ENCODE data around the gene MYO1A. TPM values are rescaled to one million over a fixed set of nuclear protein-coding genes. Genes with fewer than 3 reads are reported as not detected.
"Not testable (repeated sequence)": the region's sequence is repeated elsewhere in the genome, so short reads cannot be mapped to it uniquely, and the experiment has no call there.

The MYO1A gene
- polyA plus RNA-seq, 3 donors: 0.10 to 0.25 (median 0.11) TPM

- DNase-seq (ENCODE audit: low read depth in 3 of 3, low spot score in 2 of 3): no peak
Observed at GRCh38 chr12:57048423-57049118, 1.4 kb downstream of the MYO1A start.

GRCh38 chr12:57047981-57048380 is 1.9 kb downstream of the MYO1A start:
- no peak for DNase-seq (ENCODE audit: low read depth in 3 of 3, low spot score in 2 of 3)

DNA sequence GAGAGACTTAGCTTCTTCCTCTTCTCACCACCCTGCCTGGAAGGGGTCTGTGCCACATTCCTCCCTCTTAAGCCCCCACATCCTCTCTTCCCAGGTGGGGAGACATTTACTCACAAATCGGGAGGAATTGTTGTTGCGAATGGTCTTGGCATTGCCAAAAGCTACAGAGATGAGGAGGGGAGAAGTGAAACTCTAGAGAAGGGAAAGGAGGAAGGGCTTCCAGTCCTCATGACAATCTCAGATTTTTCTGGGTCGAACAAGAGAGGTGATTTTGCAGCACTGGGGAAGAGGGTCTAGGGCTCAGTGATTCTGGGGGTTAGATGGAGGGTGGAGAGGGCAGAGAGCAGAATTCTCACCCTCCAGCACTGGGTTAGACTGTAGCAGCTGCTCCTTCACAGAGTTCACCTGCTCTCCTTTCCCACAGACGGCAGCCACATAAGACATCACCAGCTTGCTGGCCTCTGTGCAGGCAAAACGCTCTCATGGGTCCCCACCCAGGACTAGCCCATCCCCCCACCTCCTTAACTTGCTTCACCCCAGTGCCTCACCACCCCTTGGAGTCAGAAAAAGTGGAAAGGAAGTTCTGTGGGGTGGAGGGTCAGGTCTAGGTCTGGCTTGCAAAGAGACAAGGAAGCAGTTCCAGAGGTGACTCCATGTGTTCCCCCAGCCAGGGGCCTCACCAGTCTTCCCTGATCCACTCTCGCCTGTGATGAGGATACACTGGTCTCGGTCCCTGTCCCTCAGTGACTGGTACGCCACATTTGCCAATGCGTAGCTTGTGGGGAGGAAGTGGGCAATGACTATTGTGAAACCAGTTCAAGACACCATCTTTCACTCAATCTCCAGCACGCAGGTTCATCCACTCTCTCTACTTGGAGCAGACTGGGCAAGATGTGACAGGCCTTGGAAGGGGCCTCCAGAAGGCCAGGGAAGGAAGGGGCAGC is 2.7 kb downstream of the MYO1A start:
- no peak for DNase-seq (ENCODE audit: low read depth in 3 of 3, low spot score in 2 of 3)

- DNase-seq (ENCODE audit: low read depth in 3 of 3, low spot score in 2 of 3): no peak
Observed at GRCh38 chr12:57046086-57046791, 3.7 kb downstream of the MYO1A start.

DNA sequence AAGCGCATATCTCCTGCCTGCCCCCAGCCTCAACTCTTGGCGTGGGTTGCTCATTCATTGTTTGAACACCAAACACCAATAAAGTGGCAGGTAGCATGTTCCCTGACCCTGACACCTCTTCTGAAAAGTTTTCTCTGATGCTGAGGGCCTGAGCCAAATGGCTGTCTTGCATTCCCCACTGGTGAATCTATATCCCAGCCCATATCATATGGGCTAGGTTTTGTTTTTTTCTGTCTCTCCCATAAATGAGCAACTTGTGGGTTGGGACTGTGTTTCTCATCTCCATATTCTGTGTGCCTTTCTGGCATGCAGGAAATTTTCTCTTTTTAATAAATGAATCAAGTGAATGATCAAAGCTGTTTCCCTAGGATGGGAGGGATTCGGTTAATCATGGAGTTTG is 5.0 kb downstream of the MYO1A start:
- DNase-seq (ENCODE audit: low read depth in 3 of 3, low spot score in 2 of 3): no peak

DNA sequence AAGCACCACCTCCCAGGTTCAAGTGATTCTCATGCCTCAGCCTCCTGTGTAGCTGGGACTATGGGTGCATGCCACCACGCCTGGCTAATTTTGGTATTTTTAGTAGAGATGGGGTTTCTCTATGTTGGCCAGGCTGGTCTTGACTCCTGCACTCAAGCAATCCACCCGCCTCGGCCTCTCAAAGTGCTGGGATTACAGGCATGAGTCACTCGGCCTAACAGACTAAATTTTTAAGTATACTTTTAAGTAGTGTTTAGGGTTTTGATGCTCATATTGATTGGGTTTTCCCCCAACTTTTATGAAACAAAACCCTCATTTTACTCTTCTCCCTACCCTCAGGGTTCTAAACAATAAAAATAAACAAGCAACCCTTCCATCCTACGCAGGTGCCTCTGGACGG is 5.5 kb downstream of the MYO1A start:
- no peak for DNase-seq (ENCODE audit: low read depth in 3 of 3, low spot score in 2 of 3)

DNA sequence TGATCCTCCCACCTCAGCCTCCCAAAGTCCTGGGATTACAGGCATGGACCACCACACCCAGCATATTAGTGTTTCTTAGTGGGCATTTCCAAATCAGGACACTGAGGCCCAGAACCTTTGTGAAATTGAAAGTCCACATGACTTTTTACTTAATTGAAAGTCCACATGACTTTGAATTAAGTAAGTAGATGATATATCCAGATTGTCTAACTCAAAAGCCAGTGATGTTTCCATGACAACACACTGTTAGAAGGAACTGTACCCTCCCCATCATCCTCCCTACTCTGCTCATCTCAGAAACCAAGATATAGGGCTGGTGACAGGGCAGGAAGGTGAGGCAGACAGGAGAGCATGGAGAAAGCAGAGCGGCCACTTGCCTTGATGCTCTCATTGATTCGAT is 7.2 kb downstream of the MYO1A start:
- DNase-seq (ENCODE audit: low read depth in 3 of 3, low spot score in 2 of 3): no peak

- DNase-seq (ENCODE audit: low read depth in 3 of 3, low spot score in 2 of 3): no peak
Observed at GRCh38 chr12:57040750-57041149, 9.2 kb downstream of the MYO1A start.

- DNase-seq (ENCODE audit: low read depth in 3 of 3, low spot score in 2 of 3): no peak
Observed at GRCh38 chr12:57040211-57040610, 9.7 kb downstream of the MYO1A start.

GRCh38 chr12:57039016-57039798 is 10.7 kb downstream of the MYO1A start:
- DNase-seq (ENCODE audit: low read depth in 3 of 3, low spot score in 2 of 3): no peak

DNA sequence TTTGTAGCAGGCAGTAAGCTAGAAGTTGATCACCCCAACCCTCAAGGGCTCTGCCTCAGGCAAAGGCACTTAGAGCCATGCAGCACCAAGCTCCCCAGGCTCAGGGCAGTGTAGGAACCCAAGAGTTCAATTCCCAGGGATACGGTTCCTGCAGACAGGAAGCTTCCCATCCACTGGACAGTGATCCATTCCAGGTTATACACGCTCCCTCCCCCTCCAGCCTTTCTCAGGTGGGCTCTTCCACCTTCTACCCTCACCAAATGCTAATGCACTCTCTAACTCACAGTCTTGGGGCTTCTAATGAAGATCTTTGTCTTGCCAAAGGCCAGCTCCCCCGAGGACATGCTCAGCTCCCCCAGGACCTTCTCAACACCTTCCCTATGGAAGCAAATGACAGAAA is 12.7 kb downstream of the MYO1A start:
- DNase-seq (ENCODE audit: low read depth in 3 of 3, low spot score in 2 of 3): no peak

DNA sequence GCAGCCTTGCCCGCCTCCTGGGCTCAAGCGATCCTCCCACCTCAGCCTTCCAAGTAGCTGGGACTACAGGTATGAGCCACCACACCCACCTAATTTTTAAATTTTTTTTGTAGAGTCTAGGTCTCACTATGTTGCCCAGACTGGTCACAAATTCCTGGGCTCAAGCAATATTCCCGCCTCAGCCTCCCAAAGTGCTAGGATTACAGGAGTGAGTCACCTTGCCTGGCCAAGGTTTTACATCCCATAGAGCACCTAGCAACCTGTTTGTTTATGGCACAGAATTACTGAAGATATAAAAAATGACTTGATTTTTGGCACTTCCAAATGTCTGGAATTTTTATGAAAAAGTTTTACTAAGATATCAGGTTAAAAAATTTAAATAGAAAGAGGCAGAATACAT is 16.5 kb downstream of the MYO1A start:
- no peak for DNase-seq (ENCODE audit: low read depth in 3 of 3, low spot score in 2 of 3)

DNA sequence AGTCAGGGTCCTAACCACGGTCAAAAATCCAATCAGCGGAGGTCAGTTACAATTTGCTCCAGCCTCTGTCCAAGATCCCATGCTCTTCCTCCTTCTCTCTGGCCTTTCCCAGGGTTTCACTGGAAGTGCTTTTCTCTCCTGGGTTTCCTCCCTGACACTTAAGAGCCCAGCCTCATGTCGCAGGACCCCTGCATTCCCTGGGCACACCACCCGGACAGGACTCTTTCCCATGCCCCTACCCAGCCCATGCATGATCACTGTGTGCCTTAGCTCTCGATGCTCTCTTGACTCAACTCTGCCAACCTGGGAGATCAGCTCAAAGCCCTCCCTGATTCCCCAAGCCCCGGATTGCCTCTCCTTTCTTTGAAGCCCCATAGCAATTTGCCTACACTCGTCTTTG is 18.1 kb downstream of the MYO1A start:
- DNase-seq (ENCODE audit: low read depth in 3 of 3, low spot score in 2 of 3): no peak

GRCh38 chr12:57031138-57031725 is 18.7 kb downstream of the MYO1A start:
- DNase-seq (ENCODE audit: low read depth in 3 of 3, low spot score in 2 of 3): no peak

- DNase-seq (ENCODE audit: low read depth in 3 of 3, low spot score in 2 of 3): no peak
Observed at GRCh38 chr12:57029457-57029856, 20.5 kb downstream of the MYO1A start.

- no peak for DNase-seq (ENCODE audit: low read depth in 3 of 3, low spot score in 2 of 3)
Observed at GRCh38 chr12:57027805-57028153, 22.1 kb downstream of the MYO1A start.

DNA sequence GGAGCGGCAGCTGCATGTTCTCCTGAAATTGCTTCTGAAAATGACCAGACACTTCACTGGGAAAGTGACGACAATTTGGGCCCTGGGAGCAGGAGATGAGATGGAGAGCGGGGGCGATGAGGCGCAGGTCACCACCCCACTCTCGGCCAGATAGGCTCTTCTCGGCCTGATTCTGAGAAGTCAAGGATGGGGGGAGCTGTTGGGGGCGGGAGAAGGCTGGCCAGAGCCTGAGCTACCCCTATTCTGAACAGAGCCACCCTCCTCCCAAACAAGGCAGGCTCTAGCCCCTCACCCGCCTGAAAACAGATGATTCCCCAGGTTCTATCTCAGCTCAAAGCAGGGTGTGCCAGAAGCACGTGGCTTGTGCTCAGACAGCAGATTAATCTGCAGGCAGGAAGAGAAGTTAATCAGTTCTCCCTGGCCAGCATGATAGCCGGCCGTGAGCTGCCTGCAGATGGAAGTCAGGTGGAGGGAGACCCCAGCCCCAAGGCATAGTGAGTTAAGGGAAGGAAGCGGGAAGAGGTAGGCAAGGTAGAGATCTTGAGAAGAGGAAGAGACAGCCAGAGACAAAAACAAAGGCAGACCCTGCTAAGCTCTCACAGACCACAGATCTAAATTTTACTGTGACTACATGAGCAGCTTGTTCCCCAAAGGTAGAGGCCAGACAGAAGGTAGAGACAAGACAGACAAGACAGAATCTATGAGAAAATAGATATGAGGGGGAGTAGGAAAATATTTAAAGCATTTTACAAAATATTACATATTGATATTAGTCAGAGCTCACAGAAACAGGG is 22.7 kb downstream of the MYO1A start:
- DNase-seq (ENCODE audit: low read depth in 3 of 3, low spot score in 2 of 3): no peak

GRCh38 chr12:57025196-57025595 is 24.7 kb downstream of the MYO1A start:
- no peak for DNase-seq (ENCODE audit: low read depth in 3 of 3, low spot score in 2 of 3)

GRCh38 chr12:57022324-57022723 is 27.6 kb downstream of the MYO1A start:
- DNase-seq (ENCODE audit: low read depth in 3 of 3, low spot score in 2 of 3): not testable (repeated sequence)

Measured in right renal cortex interstitium (tissue), 3 donors.